Endodermal cell (in vitro differentiated cells): ENCODE data around the gene FBXL13. TPM values are rescaled to one million over a fixed set of nuclear protein-coding genes. Genes with fewer than 3 reads are reported as not detected.

Experiments
- DNase-seq: peaks from one replicate; pipeline ENCODE4 v3.0.0-alpha.2; 2017
- H3K27ac ChIP-seq: 2 replicates; pipeline ENCODE4 v1.5.1; 2013; ENCODE audit warnings: mild to moderate bottlenecking, low read depth, low read length, moderate library complexity
- H3K27me3 ChIP-seq: 2 replicates; pipeline ENCODE4 v1.6.1; 2013; ENCODE audit warnings: mild to moderate bottlenecking, low read length, moderate library complexity; ENCODE audit not compliant: insufficient read depth, control insufficient read depth, poor library complexity, severe bottlenecking
- H3K36me3 ChIP-seq: 2 replicates; pipeline ENCODE4 v1.7.0; 2013; ENCODE audit warnings: mild to moderate bottlenecking, low read length, moderate library complexity; ENCODE audit not compliant: control insufficient read depth, insufficient read depth
- H3K4me1 ChIP-seq: one replicate; pipeline ENCODE4 v1.7.0; 2013; ENCODE audit warnings: low read length; ENCODE audit not compliant: control insufficient read depth, insufficient read depth
- H3K4me3 ChIP-seq: 2 replicates; pipeline ENCODE4 v1.5.1; 2013; ENCODE audit warnings: mild to moderate bottlenecking, low read length, moderate library complexity
- H3K9ac ChIP-seq: 2 replicates; pipeline ENCODE4 v1.6.1; 2013; ENCODE audit warnings: mild to moderate bottlenecking, low read length, moderate library complexity; ENCODE audit not compliant: poor library complexity, severe bottlenecking; ENCODE audit errors: extremely low read depth
- H3K9me3 ChIP-seq: 2 replicates; pipeline ENCODE4 v1.6.1; 2013; ENCODE audit warnings: mild to moderate bottlenecking, low read length, moderate library complexity; ENCODE audit not compliant: control insufficient read depth
- H3K27ac Mint-ChIP-seq: 2 replicates; pipeline ENCODE4 v1.8.0; 2020; ENCODE audit warnings: mixed read lengths
- H3K27me3 Mint-ChIP-seq: 2 replicates; pipeline ENCODE4 v1.8.0; 2021; ENCODE audit warnings: mild to moderate bottlenecking, mixed read lengths; ENCODE audit not compliant: insufficient read depth
- H3K36me3 Mint-ChIP-seq: 2 replicates; pipeline ENCODE4 v1.8.0; 2020; ENCODE audit warnings: low read depth, mixed read lengths
- H3K4me1 Mint-ChIP-seq: 2 replicates; pipeline ENCODE4 v1.8.0; 2020; ENCODE audit warnings: mixed read lengths
- H3K4me3 Mint-ChIP-seq: 2 replicates; pipeline ENCODE4 v1.8.0; 2020; ENCODE audit warnings: mild to moderate bottlenecking, moderate library complexity, mixed read lengths
- H3K9me3 Mint-ChIP-seq: 2 replicates; pipeline ENCODE4 v1.8.0; 2020; ENCODE audit warnings: mild to moderate bottlenecking, mixed read lengths
- WGBS, 2 experiments: methylation state at CpG; one replicate each; pipeline versions ENCODE4 v1.1.5 to v1.1.7; 2013; ENCODE audit warnings: missing lambda C conversion rate in 2 of 2, mixed read lengths in 1 of 2; ENCODE audit not compliant: insufficient coverage in 1 of 2, insufficient read length in 1 of 2; 5-methylcytosine and 5-hydroxymethylcytosine counted together
- total RNA-seq, 2 donors: library from RNA; stranded (reverse); fragmentation: NEBNext Ultra II Directional in 1 of 2; extraction: Animal tissue kit (Norgen Biotek cat#: 25700) in 1 of 2; gene quantifications; 2 replicates in 1 of 2; 3 replicates in 1 of 2; pipeline ENCODE4 v1.2.1, GENCODE V29; 2021
- TF ChIP-seq, protein P1 (sequence below): fragments of 200-600 bp; sonication (generic); conservative IDR thresholded peaks from 2 replicates; pipeline ENCODE4 v1.5.0; 2021; ENCODE audit warnings: antibody characterized with exemption, mild to moderate bottlenecking

The FBXL13 gene
- total RNA-seq, 2 donors from 2014 or later, result 2.1 to 2.7 TPM

DNA sequence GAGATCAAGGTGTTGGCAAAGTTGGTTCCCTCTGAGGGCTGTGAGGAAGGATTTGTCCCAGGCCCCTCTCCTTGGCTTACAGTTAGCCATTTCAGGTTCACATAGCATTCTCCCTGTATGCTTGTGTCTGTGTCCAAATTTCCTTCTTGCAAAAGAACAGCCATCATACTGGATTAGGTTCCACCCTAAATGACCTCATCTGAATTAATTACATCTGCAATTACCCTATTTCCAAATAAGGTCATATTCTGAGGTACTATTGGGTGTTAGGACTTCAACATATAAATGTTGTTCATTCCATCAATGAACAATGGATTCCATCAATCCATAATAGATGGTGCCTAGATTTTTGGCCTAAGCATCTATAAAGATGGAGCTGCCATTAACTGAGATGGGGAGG, 178.0 kb downstream of the FBXL13 start:
- no peaks in the 10 kb centered on the region for H3K4me1 ChIP-seq
- no peak overlapping the region for H3K9ac ChIP-seq
- Mint-ChIP-seq H3K27me3 (no peaks in the 10 kb centered on the region), H3K4me3 (no peak overlapping the region), H3K4me1 (peaks cover 5% of the 10 kb centered on the region), H3K9me3 (no peaks in the 10 kb centered on the region), H3K27ac (no peak overlapping the region), H3K36me3 (no peaks in the 10 kb centered on the region)
- TF ChIP-seq, protein P1, sequence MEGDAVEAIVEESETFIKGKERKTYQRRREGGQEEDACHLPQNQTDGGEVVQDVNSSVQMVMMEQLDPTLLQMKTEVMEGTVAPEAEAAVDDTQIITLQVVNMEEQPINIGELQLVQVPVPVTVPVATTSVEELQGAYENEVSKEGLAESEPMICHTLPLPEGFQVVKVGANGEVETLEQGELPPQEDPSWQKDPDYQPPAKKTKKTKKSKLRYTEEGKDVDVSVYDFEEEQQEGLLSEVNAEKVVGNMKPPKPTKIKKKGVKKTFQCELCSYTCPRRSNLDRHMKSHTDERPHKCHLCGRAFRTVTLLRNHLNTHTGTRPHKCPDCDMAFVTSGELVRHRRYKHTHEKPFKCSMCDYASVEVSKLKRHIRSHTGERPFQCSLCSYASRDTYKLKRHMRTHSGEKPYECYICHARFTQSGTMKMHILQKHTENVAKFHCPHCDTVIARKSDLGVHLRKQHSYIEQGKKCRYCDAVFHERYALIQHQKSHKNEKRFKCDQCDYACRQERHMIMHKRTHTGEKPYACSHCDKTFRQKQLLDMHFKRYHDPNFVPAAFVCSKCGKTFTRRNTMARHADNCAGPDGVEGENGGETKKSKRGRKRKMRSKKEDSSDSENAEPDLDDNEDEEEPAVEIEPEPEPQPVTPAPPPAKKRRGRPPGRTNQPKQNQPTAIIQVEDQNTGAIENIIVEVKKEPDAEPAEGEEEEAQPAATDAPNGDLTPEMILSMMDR, result no peak
- no peak for DNase-seq
- H3K27me3 ChIP-seq, result no peaks in the 10 kb centered on the region
- no peak overlapping the region for H3K27ac ChIP-seq
- no peaks in the 10 kb centered on the region for H3K36me3 ChIP-seq
- H3K4me3 ChIP-seq, result no peak overlapping the region
- H3K9me3 ChIP-seq, result no peaks in the 10 kb centered on the region

DNA sequence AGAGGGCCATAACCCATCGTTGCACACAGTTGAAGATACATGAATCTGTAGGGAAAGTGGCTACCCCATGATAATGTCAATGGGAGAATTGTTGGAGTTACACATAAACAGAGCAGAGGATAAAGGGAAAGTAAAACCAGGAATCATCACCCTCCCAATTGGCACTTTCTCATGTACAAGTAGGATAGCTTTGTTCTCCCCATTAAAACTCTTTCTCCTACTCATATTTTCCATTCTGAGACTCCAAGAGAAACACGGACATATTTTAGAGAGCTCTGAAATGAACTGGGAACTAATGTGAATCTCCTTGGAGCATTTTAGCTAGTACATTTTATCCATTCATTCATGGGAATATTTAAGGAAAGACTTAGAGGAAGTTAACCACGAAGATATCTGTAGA, 179.0 kb downstream of the FBXL13 start:
- Mint-ChIP-seq H3K9me3 (no peaks in the 10 kb centered on the region), H3K4me3 (no peak overlapping the region), H3K4me1 (peaks cover 1% of the 10 kb centered on the region), H3K36me3 (no peaks in the 10 kb centered on the region), H3K27me3 (no peaks in the 10 kb centered on the region), H3K27ac (no peak overlapping the region)
- no peaks in the 10 kb centered on the region for H3K4me1 ChIP-seq
- no peak for DNase-seq
- H3K36me3 ChIP-seq, result no peaks in the 10 kb centered on the region
- H3K9ac ChIP-seq, result no peak overlapping the region
- H3K27me3 ChIP-seq, result no peaks in the 10 kb centered on the region
- no peak overlapping the region for H3K4me3 ChIP-seq
- H3K9me3 ChIP-seq, result no peaks in the 10 kb centered on the region
- WGBS, 2 experiments, result 94 to 100% methylated on average over 2 to 3 of the region's 3 CpGs
- no peak overlapping the region for H3K27ac ChIP-seq
- TF ChIP-seq, protein P1, result no peak

DNA sequence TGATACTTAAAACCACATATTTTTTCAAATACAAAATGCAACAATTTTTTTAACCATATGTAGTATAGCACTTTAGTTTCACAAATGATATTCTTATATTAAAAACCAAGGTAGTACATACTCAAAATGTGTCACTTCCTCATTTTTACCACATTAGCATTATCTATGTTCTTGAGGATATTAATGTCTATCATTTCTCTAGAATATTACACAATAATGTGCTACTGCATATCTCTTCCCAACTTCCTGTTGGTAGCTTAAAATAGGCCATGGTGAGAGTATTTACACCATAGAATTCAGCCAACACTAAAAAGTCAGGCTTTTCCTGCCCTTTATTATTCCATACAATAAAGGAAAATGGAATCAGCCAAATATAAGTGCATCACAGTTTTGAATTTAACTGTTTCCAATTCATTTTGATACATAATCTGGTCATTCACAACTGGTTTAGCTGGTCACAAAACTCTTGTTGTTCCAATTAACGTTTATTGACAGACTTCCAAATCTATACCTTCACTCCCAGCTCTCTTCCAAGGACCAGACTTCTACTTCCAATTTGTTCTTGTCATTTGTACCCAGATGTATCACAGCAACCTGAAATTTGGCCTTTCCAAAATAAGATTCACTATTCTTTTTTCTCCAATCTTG, 181.8 kb downstream of the FBXL13 start:
- no peak for DNase-seq
- Histone ChIP-seq H3K27ac (no peak overlapping the region), H3K9me3 (no peaks in the 10 kb centered on the region), H3K36me3 (no peaks in the 10 kb centered on the region), H3K9ac (no peak overlapping the region), H3K4me3 (no peak overlapping the region), H3K27me3 (no peaks in the 10 kb centered on the region), H3K4me1 (no peaks in the 10 kb centered on the region)
- H3K27ac Mint-ChIP-seq, result no peak overlapping the region
- no peaks in the 10 kb centered on the region for H3K27me3 Mint-ChIP-seq
- TF ChIP-seq, protein P1, result no peak
- no peaks in the 10 kb centered on the region for H3K9me3 Mint-ChIP-seq
- no peak overlapping the region for H3K4me3 Mint-ChIP-seq
- 92% methylated on average over 1 of the region's 1 CpG for WGBS, 2 experiments
- no peaks in the 10 kb centered on the region for H3K36me3 Mint-ChIP-seq
- H3K4me1 Mint-ChIP-seq, result no peaks in the 10 kb centered on the region
